Trophoblast cell (in vitro differentiated cells and primary cell): ENCODE results near the gene TCF7L1.

Source experiments
- DNase-seq, 2 donors: peaks; one replicate each; pipeline ENCODE4 v3.0.0-alpha.2; 2016
- H2AFZ ChIP-seq: 2 replicates; pipeline ENCODE4 v1.6.1; 2013; ENCODE audit warnings: low read length, moderate library complexity, mild to moderate bottlenecking; ENCODE audit not compliant: insufficient read depth, poor library complexity
- H2AK5ac ChIP-seq: 2 replicates; pipeline ENCODE4 v1.6.1; 2013; ENCODE audit warnings: mild to moderate bottlenecking, low read length
- H2BK120ac ChIP-seq: 2 replicates; pipeline ENCODE4 v1.6.1; 2013; ENCODE audit warnings: low read length, mild to moderate bottlenecking, moderate library complexity; ENCODE audit not compliant: insufficient read depth, poor library complexity
- H2BK12ac ChIP-seq: 2 replicates; pipeline ENCODE4 v1.6.1; 2013; ENCODE audit warnings: mild to moderate bottlenecking, low read length, moderate library complexity
- H2BK5ac ChIP-seq: 2 replicates; pipeline ENCODE4 v1.6.1; 2013; ENCODE audit warnings: low read length, low read depth, moderate library complexity, mild to moderate bottlenecking; ENCODE audit not compliant: poor library complexity
- H3K14ac ChIP-seq: 2 replicates; pipeline ENCODE4 v1.6.1; 2013; ENCODE audit warnings: mild to moderate bottlenecking, low read length
- H3K18ac ChIP-seq: 2 replicates; pipeline ENCODE4 v1.6.1; 2013; ENCODE audit warnings: mild to moderate bottlenecking, low read length
- H3K23ac ChIP-seq: 2 replicates; pipeline ENCODE4 v1.6.1; 2013; ENCODE audit warnings: low read length
- H3K27ac ChIP-seq: 2 replicates; pipeline ENCODE4 v1.5.1; 2013; ENCODE audit warnings: low read depth, mild to moderate bottlenecking, inconsistent platforms, low read length, moderate library complexity
- H3K27me3 ChIP-seq: 2 replicates; pipeline ENCODE4 v1.6.1; 2013; ENCODE audit warnings: inconsistent platforms, mild to moderate bottlenecking, low read length, moderate library complexity; ENCODE audit not compliant: insufficient read depth
- H3K36me3 ChIP-seq, 2 experiments: 1 replicate in 1 of 2; 2 replicates in 1 of 2; pipeline ENCODE4 v1.6.1; 2013; ENCODE audit warnings: low read length in 2 of 2, mild to moderate bottlenecking in 2 of 2, moderate library complexity in 1 of 2; ENCODE audit not compliant: insufficient read depth in 2 of 2, control insufficient read depth in 1 of 2
- H3K4ac ChIP-seq: 2 replicates; pipeline ENCODE4 v1.6.1; 2013; ENCODE audit warnings: low read depth, mild to moderate bottlenecking, low read length, moderate library complexity
- H3K4me1 ChIP-seq, 2 experiments: 1 replicate in 1 of 2; 2 replicates in 1 of 2; pipeline ENCODE4 v1.6.1; 2013; ENCODE audit warnings: low read length in 2 of 2, mild to moderate bottlenecking in 2 of 2, moderate library complexity in 1 of 2; ENCODE audit not compliant: insufficient read depth in 2 of 2, control insufficient read depth in 1 of 2
- H3K4me2 ChIP-seq: 2 replicates; pipeline ENCODE4 v1.6.1; 2013; ENCODE audit warnings: inconsistent platforms, mild to moderate bottlenecking, low read length, moderate library complexity
- H3K4me3 ChIP-seq: 2 replicates; pipeline ENCODE4 v1.5.1; 2013; ENCODE audit warnings: mild to moderate bottlenecking, low read depth, low read length, inconsistent platforms
- H3K79me1 ChIP-seq: one replicate; pipeline ENCODE4 v1.6.1; 2013; ENCODE audit warnings: low read length
- H3K79me2 ChIP-seq: 2 replicates; pipeline ENCODE4 v1.6.1; 2013; ENCODE audit warnings: low read length, mild to moderate bottlenecking; ENCODE audit not compliant: control insufficient read depth, insufficient read depth, poor library complexity
- H3K9ac ChIP-seq: 2 replicates; pipeline ENCODE4 v1.6.1; 2013; ENCODE audit warnings: mild to moderate bottlenecking, low read length
- H3K9me3 ChIP-seq: 2 replicates; pipeline ENCODE4 v1.6.1; 2013; ENCODE audit warnings: low read depth, mild to moderate bottlenecking, control low read depth, inconsistent platforms, low read length; ENCODE audit not compliant: insufficient read depth
- H4K12ac ChIP-seq: 2 replicates; pipeline ENCODE4 v1.6.1; 2013; ENCODE audit warnings: low read depth, mild to moderate bottlenecking, low read length, moderate library complexity
- H4K8ac ChIP-seq: 2 replicates; pipeline ENCODE4 v1.6.1; 2013; ENCODE audit warnings: low read depth, mild to moderate bottlenecking, low read length, moderate library complexity
- H4K91ac ChIP-seq: one replicate; pipeline ENCODE4 v1.6.1; 2013; ENCODE audit warnings: low read depth, mild to moderate bottlenecking, low read length, moderate library complexity
- WGBS: extraction: QIAGEN DNeasy Blood & Tissue Kit; methylation state at CpG from one replicate; pipeline ENCODE4 v1.1.7; 2013; ENCODE audit warnings: missing lambda C conversion rate; ENCODE audit not compliant: insufficient read length, insufficient coverage; ENCODE audit errors: extremely low coverage; 5-methylcytosine and 5-hydroxymethylcytosine counted together

Gene TCF7L1

DNA sequence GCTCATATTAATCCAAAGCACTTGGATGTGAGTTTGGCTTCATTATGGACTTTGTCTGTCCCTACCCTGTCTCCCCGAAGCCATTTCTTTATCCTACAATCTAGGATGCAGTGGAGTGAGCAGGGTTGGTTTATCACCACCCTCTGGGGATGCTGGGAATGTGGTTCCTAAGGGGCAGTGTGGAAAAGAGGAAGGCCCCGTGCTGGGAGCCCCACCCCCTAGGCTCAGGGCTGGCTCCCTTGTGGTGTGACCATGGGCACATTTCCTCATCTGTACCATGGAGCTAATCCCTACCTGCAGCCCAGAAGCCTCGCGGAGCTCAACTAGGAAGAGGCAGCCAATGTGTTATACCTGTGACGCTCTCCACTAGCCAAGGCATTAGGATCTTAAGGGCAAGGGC is 102.1 kb downstream of the TCF7L1 start:
- no peak for DNase-seq
- Histone ChIP-seq H3K79me1 (peaks cover 2% of the 10 kb centered on the region), H3K79me2 (no peaks in the 10 kb centered on the region), H4K8ac (no peak overlapping the region), H2AK5ac (no peak overlapping the region), H3K36me3 (no peaks in the 10 kb centered on the region), H3K4me2 (no peak overlapping the region), H2BK12ac (no peak overlapping the region), H3K14ac (no peak overlapping the region), H2BK5ac (no peak overlapping the region), H3K9ac (no peak overlapping the region), H3K9me3 (no peaks in the 10 kb centered on the region), H3K4me3 (no peak overlapping the region), H2AFZ (no peak overlapping the region), H3K23ac (no peak overlapping the region), H3K4me1 (peaks cover 8 to 13% of the 10 kb centered on the region in 2 experiments), H3K27me3 (no peaks in the 10 kb centered on the region), H2BK120ac (no peak overlapping the region), H3K18ac (no peak overlapping the region), H3K27ac (no peak overlapping the region), H4K12ac (no peak overlapping the region), H4K91ac (no peak overlapping the region), H3K4ac (no peak overlapping the region)
- no CpG with 5 or more reads among the region's 5 CpGs for WGBS

GRCh38 chr2:85236084-85236483 is 102.9 kb downstream of the TCF7L1 start:
- Histone ChIP-seq H2AK5ac (no peak overlapping the region), H3K4ac (no peak overlapping the region), H2BK120ac (no peak overlapping the region), H4K8ac (no peak overlapping the region), H2BK5ac (no peak overlapping the region), H3K79me1 (peaks cover 2% of the 10 kb centered on the region), H3K9ac (no peak overlapping the region), H3K4me1 (peaks cover 8 to 10% of the 10 kb centered on the region in 2 experiments), H3K18ac (no peak overlapping the region), H3K79me2 (no peaks in the 10 kb centered on the region), H4K12ac (no peak overlapping the region), H3K9me3 (no peaks in the 10 kb centered on the region), H2AFZ (no peak overlapping the region), H3K4me3 (no peak overlapping the region), H4K91ac (no peak overlapping the region), H3K4me2 (no peak overlapping the region), H2BK12ac (no peak overlapping the region), H3K14ac (no peak overlapping the region), H3K36me3 (no peaks in the 10 kb centered on the region), H3K27ac (no peak overlapping the region), H3K27me3 (no peaks in the 10 kb centered on the region), H3K23ac (no peak overlapping the region)
- WGBS: no CpG with 5 or more reads among the region's 3 CpGs
- DNase-seq: no peak

DNA sequence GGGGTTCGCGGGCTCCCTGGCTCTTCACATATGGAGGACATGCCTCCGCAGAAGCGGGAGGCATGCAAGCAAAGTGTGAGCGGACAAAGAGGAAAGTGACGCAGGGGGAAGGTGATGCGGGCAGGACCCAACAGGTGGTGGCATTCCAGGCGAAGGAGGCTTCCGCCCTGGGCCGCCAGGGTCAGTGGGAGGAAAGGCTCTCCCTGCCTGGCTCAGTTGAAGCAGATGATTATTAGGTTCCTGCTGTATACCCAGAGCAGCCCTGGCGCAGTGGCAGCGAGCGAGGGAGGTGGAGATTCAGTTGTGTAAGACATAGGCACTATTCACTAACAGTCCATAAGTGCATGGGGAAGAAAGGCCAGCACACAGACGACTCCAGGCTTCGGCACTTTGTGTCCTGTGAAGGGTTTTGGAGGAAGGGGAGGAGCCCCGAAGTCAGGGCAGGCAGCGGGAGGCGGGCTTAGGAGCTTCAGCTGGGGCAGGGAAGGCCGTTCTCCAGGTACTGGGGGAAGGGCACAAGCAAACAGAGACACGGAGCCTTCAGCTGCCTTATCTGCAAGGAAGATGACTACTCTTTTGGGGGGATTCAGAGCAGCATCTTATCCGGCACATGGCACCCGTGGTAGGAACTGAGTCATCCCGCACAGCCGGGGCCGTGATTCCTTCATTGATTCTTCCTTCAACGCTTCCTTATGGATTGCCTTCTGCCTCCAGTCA is 104.8 kb downstream of the TCF7L1 start:
- DNase-seq: peak; percentile 64 to 83
- H4K8ac ChIP-seq: peak overlapping the region; percentile 36
- no peaks in the 10 kb centered on the region for H3K36me3 ChIP-seq

DNA sequence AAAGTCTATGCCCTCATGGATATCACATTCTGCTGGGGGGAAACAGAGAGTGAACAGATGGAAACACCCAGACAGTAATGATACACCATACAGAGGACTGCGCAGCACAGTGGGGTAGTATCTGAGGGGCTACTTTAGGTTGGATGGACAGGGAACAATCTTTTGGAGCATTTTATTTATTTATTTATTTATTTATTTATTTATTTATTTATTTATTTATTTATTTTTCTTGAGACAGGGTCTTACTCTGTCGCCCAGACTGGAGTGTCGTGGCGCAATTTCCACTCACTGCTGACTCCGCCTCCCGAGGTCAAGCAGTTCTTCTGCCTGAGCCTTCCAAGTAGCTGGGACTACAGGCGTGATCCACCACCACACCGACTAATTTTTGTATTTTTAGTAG is 105.4 kb downstream of the TCF7L1 start:
- DNase-seq: no peak
- Histone ChIP-seq H3K9me3 (no peaks in the 10 kb centered on the region), H3K4me2 (no peak overlapping the region), H3K9ac (no peak overlapping the region), H2AFZ (no peak overlapping the region), H3K79me2 (no peaks in the 10 kb centered on the region), H3K23ac (no peak overlapping the region), H2BK12ac (no peak overlapping the region), H3K18ac (no peak overlapping the region), H3K14ac (no peak overlapping the region), H2BK5ac (no peak overlapping the region), H4K91ac (no peak overlapping the region), H3K27ac (no peak overlapping the region), H2BK120ac (no peak overlapping the region), H3K4ac (no peak overlapping the region), H4K12ac (no peak overlapping the region), H3K4me3 (no peak overlapping the region), H3K4me1 (peaks cover 7 to 8% of the 10 kb centered on the region in 2 experiments), H3K79me1 (peaks cover 2% of the 10 kb centered on the region), H3K27me3 (no peaks in the 10 kb centered on the region), H2AK5ac (no peak overlapping the region), H3K36me3 (no peaks in the 10 kb centered on the region), H4K8ac (no peak overlapping the region)
- WGBS: no CpG with 5 or more reads among the region's 8 CpGs

More for the DNA sequence above, 104.8 kb downstream of the TCF7L1 start:
- WGBS: no CpG with 5 or more reads among the region's 26 CpGs
- H2BK120ac ChIP-seq: no peak overlapping the region
- no peak overlapping the region for H2AK5ac ChIP-seq
- no peak overlapping the region for H3K27ac ChIP-seq
- H3K79me2 ChIP-seq: no peaks in the 10 kb centered on the region
- H3K27me3 ChIP-seq: no peaks in the 10 kb centered on the region
- no peak overlapping the region for H3K23ac ChIP-seq
- H2BK5ac ChIP-seq: no peak overlapping the region
- H2AFZ ChIP-seq: no peak overlapping the region
- peaks cover 2% of the 10 kb centered on the region for H3K79me1 ChIP-seq
- H4K12ac ChIP-seq: no peak overlapping the region
- peak overlapping the region; percentile 15 for H3K18ac ChIP-seq
- H3K14ac ChIP-seq: no peak overlapping the region
- H3K4me3 ChIP-seq: no peak overlapping the region
- H2BK12ac ChIP-seq: no peak overlapping the region
- no peaks in the 10 kb centered on the region for H3K9me3 ChIP-seq
- H3K9ac ChIP-seq: no peak overlapping the region
- H3K4me1 ChIP-seq: peaks cover 7 to 8% of the 10 kb centered on the region in 2 experiments
- H3K4ac ChIP-seq: no peak overlapping the region
- peak overlapping the region; percentile 50 for H3K4me2 ChIP-seq
- peak overlapping the region; percentile 21 for H4K91ac ChIP-seq
